ENCODE results near the gene TP53TG5.

GRCh38 chr20:45338121-45339030 is 39.7 kb downstream of the TP53TG5 start:
- TF ChIP-seq, protein P1, sequence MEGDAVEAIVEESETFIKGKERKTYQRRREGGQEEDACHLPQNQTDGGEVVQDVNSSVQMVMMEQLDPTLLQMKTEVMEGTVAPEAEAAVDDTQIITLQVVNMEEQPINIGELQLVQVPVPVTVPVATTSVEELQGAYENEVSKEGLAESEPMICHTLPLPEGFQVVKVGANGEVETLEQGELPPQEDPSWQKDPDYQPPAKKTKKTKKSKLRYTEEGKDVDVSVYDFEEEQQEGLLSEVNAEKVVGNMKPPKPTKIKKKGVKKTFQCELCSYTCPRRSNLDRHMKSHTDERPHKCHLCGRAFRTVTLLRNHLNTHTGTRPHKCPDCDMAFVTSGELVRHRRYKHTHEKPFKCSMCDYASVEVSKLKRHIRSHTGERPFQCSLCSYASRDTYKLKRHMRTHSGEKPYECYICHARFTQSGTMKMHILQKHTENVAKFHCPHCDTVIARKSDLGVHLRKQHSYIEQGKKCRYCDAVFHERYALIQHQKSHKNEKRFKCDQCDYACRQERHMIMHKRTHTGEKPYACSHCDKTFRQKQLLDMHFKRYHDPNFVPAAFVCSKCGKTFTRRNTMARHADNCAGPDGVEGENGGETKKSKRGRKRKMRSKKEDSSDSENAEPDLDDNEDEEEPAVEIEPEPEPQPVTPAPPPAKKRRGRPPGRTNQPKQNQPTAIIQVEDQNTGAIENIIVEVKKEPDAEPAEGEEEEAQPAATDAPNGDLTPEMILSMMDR (IDR thresholded peaks at IDR 0.05): no peak
- no peak for TF ChIP-seq POLR2A (IDR thresholded peaks at IDR 0.05)

Measured in tibial nerve (tissue), 3 donors.